ENCODE data around the gene PPIL1. TPM values are rescaled to one million over a fixed set of nuclear protein-coding genes. Genes with fewer than 3 reads are reported as not detected.

Gene PPIL1
- polyA plus RNA-seq, 3 donors = 2.0 to 7.6 (median 5.9) TPM

GRCh38 chr6:36863670-36864540 lies 10.7 kb downstream of the PPIL1 start:
- Mint-ChIP-seq H3K4me1 (no peaks in the 10 kb centered on the region), H3K27ac (peak overlapping the region in 4 of 7 donors; percentile 3 to 68 (median 12)), H3K27me3 (ENCODE audit: low read depth in 3 of 3) (no peaks in the 10 kb centered on the region), H3K9me3 (no peaks in the 10 kb centered on the region), H3K36me3 (peaks cover 68 to 89% of the 10 kb centered on the region in 2 donors), H3K4me3 (no peak overlapping the region)
- Histone ChIP-seq H3K27ac (ENCODE audit: low read depth in 1 of 2, low read length in 2 of 2) (no peak overlapping the region), H3K9ac (ENCODE audit: insufficient read depth, low read length, poor library complexity, severe bottlenecking) (no peak overlapping the region), H3K4me1 (ENCODE audit: control insufficient read depth in 1 of 2, insufficient read depth in 2 of 2, low read length in 2 of 2) (no peaks in the 10 kb centered on the region), H3K9me3 (replicated peaks in 1 of 2; ENCODE audit: control insufficient read depth in 1 of 2, insufficient read depth in 1 of 2, low read length in 2 of 2) (no peaks in the 10 kb centered on the region), H4K20me1 (ENCODE audit: insufficient read depth, low read length) (no peaks in the 10 kb centered on the region), H3K27me3 (ENCODE audit: control insufficient read depth in 2 of 2, insufficient read depth in 2 of 2, low read length in 2 of 2) (no peaks in the 10 kb centered on the region), H3K4me2 (replicated peaks; ENCODE audit: extremely low read depth, low read length, poor library complexity, severe bottlenecking) (no peak overlapping the region), H3K4me3 (replicated peaks in 1 of 3; ENCODE audit: low read depth in 2 of 3, low read length in 3 of 3) (no peak overlapping the region), H3K36me3 (replicated peaks in 1 of 2; ENCODE audit: control insufficient read depth in 1 of 2, insufficient read depth in 2 of 2, low read length in 2 of 2) (peaks cover 44 to 76% of the 10 kb centered on the region in 2 donors), H3K79me2 (ENCODE audit: insufficient read depth, low read length) (peaks cover 53% of the 10 kb centered on the region), H2AFZ (ENCODE audit: insufficient read depth, low read depth, low read length, poor library complexity, severe bottlenecking) (no peak overlapping the region)
- no peak for DNase-seq
- TF ChIP-seq CTCF (IDR thresholded peaks at IDR 0.05) = no peak
- 95% methylated on average over 12 of the region's 12 CpGs for WGBS (ENCODE audit: insufficient coverage)
- intact Hi-C loops (cut with micrococcal nuclease) = loop anchor here in 1 of 2 donors (10.0 kb wide), 1 partner anchor 89 kb away; no protein-coding TSS in a partner anchor

- Histone ChIP-seq H4K20me1 (ENCODE audit: insufficient read depth, low read length) (no peaks in the 10 kb centered on the region), H3K27me3 (ENCODE audit: control insufficient read depth in 2 of 2, insufficient read depth in 2 of 2, low read length in 2 of 2) (no peaks in the 10 kb centered on the region), H3K4me2 (replicated peaks; ENCODE audit: extremely low read depth, low read length, poor library complexity, severe bottlenecking) (no peak overlapping the region), H3K4me1 (ENCODE audit: control insufficient read depth in 1 of 2, insufficient read depth in 2 of 2, low read length in 2 of 2) (no peaks in the 10 kb centered on the region), H3K79me2 (ENCODE audit: insufficient read depth, low read length) (peaks cover 53% of the 10 kb centered on the region), H3K36me3 (replicated peaks in 1 of 2; ENCODE audit: control insufficient read depth in 1 of 2, insufficient read depth in 2 of 2, low read length in 2 of 2) (peaks cover 35 to 68% of the 10 kb centered on the region in 2 donors), H2AFZ (ENCODE audit: insufficient read depth, low read depth, low read length, poor library complexity, severe bottlenecking) (no peak overlapping the region), H3K9me3 (replicated peaks in 1 of 2; ENCODE audit: control insufficient read depth in 1 of 2, insufficient read depth in 1 of 2, low read length in 2 of 2) (no peaks in the 10 kb centered on the region), H3K9ac (ENCODE audit: insufficient read depth, low read length, poor library complexity, severe bottlenecking) (no peak overlapping the region), H3K4me3 (replicated peaks in 1 of 3; ENCODE audit: low read depth in 2 of 3, low read length in 3 of 3) (no peak overlapping the region), H3K27ac (ENCODE audit: low read depth in 1 of 2, low read length in 2 of 2) (no peak overlapping the region)
- peaks cover 64 to 84% of the 10 kb centered on the region in 2 donors for H3K36me3 Mint-ChIP-seq
- no peaks in the 10 kb centered on the region for H3K9me3 Mint-ChIP-seq
- DNase-seq = no peak
- H3K4me3 Mint-ChIP-seq = no peak overlapping the region
- intact Hi-C loops (cut with micrococcal nuclease) = loop anchor here in 1 of 2 donors (10.0 kb wide), 1 partner anchor 88 kb away; no protein-coding TSS in a partner anchor
- H3K27ac Mint-ChIP-seq = peak overlapping the region in 2 of 7 donors; percentile 11 to 22
- no peak for TF ChIP-seq CTCF (IDR thresholded peaks at IDR 0.05)
- no peaks in the 10 kb centered on the region for H3K4me1 Mint-ChIP-seq
- H3K27me3 Mint-ChIP-seq (ENCODE audit: low read depth in 3 of 3) = no peaks in the 10 kb centered on the region
- WGBS (ENCODE audit: insufficient coverage) = 92% methylated on average over 2 of the region's 4 CpGs
Observed at GRCh38 chr6:36862848-36863382, 11.7 kb downstream of the PPIL1 start.
